T-helper 1 cell treated with Interleukin-12 subunit alpha and Interleukin-12 subunit beta and Interleukin-4 antibody, amounts not matched to agents 30 μg/mL and 1 μg/mL, for 36 hours (primary cell): ENCODE data around the gene CEBPG.

ENCODE experiments used
- H3K27ac Mint-ChIP-seq: one replicate; pipeline ENCODE4 v1.8.0; 2021; ENCODE audit warnings: mild to moderate bottlenecking, mixed read lengths
- H3K27me3 Mint-ChIP-seq: one replicate; pipeline ENCODE4 v1.8.0; 2021; ENCODE audit warnings: low read depth, mixed read lengths
- H3K36me3 Mint-ChIP-seq: one replicate; pipeline ENCODE4 v1.8.0; 2021; ENCODE audit warnings: low read depth, mixed read lengths
- H3K4me1 Mint-ChIP-seq: one replicate; pipeline ENCODE4 v1.8.0; 2021; ENCODE audit warnings: low read depth, mixed read lengths
- H3K4me3 Mint-ChIP-seq: one replicate; pipeline ENCODE4 v1.8.0; 2021; ENCODE audit warnings: mild to moderate bottlenecking, moderate library complexity, mixed read lengths
- H3K9me3 Mint-ChIP-seq: one replicate; pipeline ENCODE4 v1.8.0; 2021; ENCODE audit warnings: mixed read lengths

Gene CEBPG

DNA sequence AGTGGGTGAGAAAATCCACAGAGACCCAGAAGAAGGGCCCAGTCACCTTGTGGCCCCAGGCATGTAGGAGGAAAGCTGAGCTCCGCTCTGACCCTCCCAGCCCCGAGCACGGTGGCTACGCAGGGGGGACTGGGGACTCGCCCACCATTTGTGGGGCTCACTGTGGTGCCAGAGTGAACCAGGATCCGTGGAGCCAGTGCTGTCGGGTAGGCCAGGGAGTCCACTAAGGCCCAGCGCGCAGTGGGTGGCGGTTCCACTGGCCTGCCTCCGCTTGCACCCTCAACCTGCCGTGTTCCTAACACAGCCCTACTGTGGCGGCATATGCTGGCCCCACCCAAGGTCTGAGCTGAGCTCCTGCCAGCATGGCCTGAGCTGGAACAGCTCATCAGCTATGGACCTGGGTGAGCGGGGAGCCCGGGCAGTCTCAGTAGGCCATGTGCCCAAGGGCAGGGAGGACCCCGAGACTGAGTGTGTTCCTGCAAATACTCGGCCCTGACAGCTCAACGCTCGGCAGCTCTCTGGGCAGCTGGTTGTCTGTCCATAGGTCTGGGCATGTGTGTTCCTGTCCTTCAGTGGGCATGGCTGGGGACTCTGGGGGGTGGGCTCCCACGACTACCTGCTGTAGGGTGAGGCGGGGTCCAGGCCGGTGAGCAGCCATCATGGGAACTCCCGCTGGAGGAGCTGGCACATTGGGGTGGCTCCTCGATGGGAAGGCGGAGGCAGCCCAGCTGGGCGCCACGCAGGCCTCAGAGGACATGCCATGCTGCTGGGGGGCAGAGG lies 36.6 kb downstream of the CEBPG start:
- Mint-ChIP-seq H3K4me1 (no peaks in the 10 kb centered on the region), H3K27me3 (no peaks in the 10 kb centered on the region), H3K36me3 (no peaks in the 10 kb centered on the region), H3K9me3 (no peaks in the 10 kb centered on the region), H3K27ac (no peak overlapping the region), H3K4me3 (no peak overlapping the region)

DNA sequence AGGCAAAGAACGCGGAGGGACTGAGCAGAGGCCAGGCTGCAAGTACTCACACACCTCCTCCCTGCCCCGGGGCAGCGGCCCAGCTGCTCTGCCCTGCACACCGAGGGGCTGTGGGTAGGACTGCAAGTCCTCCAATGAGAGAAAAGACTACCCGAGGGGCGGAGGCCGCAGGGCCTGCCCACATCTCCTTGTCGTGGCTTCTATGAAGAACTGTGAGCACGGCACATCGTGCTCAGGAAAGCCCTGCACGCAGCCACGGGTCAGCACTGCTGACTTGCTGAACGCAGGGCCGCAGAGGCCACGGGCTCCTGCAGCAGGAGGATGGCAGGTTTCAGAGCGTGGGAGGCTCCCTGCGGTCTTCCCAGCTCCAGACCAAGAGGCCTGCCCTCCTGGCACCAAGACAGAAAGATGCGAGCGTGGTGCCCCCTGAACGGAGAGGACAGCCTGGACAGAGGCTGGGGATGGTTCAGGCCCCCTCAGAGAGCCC lies 37.4 kb downstream of the CEBPG start:
- Mint-ChIP-seq H3K36me3 (no peaks in the 10 kb centered on the region), H3K4me3 (no peak overlapping the region), H3K27me3 (no peaks in the 10 kb centered on the region), H3K27ac (no peak overlapping the region), H3K4me1 (no peaks in the 10 kb centered on the region), H3K9me3 (no peaks in the 10 kb centered on the region)

DNA sequence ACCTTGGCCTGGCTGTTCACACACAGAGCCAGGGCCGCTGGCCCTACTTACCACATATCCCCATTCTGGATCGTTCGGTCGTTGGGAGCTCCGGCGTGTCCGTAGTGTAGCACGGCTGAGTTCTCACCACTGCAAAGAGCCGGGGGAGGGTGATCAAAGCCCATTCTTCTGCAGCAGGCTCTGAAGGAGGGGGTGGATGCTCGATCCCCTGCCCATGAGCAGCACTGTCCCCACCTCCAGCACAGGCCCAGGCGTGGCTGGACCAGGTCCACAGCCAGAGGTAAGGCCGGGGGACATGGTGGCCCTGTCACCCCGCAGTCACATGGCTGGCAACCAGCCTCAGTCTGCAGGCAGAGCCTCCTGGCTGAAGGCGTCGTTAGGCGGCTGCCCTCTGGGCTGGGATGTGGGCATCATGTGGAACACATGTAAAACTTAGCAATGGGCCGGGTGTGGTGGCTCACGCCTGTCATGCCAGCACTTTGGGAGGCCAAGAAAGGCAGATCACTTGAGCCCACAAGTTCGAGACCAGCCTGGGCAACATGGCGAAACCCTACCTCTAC lies 38.2 kb downstream of the CEBPG start:
- Mint-ChIP-seq H3K4me3 (no peak overlapping the region), H3K36me3 (no peaks in the 10 kb centered on the region), H3K4me1 (peaks cover 4% of the 10 kb centered on the region), H3K9me3 (no peaks in the 10 kb centered on the region), H3K27ac (no peak overlapping the region), H3K27me3 (no peaks in the 10 kb centered on the region)

DNA sequence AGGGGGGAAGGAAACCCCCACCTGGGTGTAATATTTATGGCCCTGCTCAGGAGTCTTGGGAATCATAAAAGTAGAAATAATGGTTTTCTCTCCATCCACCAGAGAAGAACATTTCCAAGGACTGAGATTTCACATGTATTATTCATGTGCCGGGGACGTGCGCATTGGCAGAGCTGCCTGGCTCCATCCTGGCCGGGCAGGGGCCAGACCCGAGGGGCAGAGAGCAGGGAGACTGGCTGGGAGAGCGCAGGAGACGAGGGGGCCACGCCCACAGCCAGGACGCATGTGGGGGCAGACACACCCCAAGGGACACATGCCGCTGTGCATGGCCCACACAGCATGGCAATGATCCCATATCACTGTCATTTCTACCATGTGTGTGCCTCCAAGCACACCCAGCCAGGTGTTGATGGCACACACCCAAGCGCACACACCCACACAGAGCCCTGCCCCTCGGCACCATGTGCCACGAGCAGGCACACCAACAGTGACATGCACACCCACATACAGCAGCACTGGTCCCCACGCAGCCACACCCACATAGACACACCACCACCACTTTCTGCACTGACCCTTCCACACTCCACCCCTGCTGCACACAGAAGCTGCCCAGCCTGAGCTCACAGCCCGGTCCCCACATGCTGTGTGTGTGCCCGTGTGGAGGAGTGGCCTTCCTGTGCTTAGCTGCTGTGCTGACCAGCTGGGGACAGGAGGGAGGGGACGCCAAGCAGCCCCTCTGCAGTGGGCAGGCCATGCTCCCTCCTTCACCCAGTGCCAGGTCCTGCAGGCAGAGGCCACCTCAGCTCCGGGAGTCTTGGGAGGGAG lies 39.3 kb downstream of the CEBPG start:
- H3K4me3 Mint-ChIP-seq = no peak overlapping the region
- peaks cover 4% of the 10 kb centered on the region for H3K4me1 Mint-ChIP-seq
- H3K27me3 Mint-ChIP-seq = no peaks in the 10 kb centered on the region
- no peak overlapping the region for H3K27ac Mint-ChIP-seq
- H3K36me3 Mint-ChIP-seq = no peaks in the 10 kb centered on the region
- H3K9me3 Mint-ChIP-seq = no peaks in the 10 kb centered on the region

DNA sequence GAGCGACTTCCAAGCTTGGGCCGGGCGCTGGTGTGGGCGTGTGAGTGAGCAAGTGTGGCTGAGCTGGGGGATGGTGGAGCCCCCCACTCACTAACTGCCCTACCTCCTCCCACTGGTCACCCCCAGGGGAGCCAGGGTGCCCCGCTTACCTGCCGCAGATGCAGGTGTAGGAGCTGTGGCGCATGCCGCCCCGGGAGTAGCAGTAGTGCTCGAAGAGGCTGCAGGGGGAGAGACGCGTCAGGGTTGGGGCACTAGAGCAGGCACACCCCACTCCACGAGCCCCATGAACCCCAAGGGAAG lies 39.9 kb downstream of the CEBPG start:
- Mint-ChIP-seq H3K4me3 (no peak overlapping the region), H3K36me3 (no peaks in the 10 kb centered on the region), H3K27ac (no peak overlapping the region), H3K9me3 (no peaks in the 10 kb centered on the region), H3K27me3 (no peaks in the 10 kb centered on the region), H3K4me1 (peaks cover 4% of the 10 kb centered on the region)

DNA sequence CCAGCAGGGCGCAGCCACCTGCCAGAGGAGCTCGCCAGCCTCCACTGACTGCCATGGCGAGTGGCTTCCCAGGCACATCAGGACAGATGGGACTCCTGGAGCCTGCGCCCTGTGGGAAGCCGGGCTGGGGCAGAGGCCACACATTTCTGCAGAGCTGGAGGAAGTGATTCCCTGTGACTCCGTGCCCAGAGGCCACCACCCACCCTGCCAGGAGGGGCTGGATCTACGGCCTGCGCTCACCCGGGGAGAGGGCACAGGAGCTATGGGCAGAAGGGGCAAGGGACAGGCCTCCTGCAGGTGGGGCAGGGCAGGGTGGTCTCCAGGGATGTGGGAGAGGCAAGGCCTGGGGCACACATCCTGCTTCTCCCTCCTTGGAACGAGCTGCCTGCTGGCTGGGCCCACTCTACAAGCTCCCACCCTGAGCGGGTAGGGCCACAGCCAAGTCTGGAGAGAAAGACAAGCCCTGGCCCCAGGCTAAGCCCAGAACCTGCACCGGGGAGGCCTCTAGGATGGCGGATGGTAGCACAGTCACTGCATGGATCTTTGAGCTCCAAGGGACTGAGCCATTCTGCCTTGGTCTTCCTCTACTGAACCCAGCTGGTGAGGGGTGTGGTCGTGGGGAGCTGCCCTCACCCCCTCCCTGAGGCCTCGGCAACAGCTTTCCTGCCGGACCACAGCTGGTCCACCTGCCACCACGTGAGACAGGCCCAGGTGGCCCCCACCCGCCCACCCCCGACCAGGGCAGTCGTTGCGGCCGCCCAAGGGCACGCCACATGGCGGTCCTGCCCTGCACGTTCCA lies 40.6 kb downstream of the CEBPG start:
- Mint-ChIP-seq H3K27ac (no peak overlapping the region), H3K4me1 (peaks cover 4% of the 10 kb centered on the region), H3K9me3 (no peaks in the 10 kb centered on the region), H3K36me3 (no peaks in the 10 kb centered on the region), H3K27me3 (no peaks in the 10 kb centered on the region), H3K4me3 (no peak overlapping the region)

DNA sequence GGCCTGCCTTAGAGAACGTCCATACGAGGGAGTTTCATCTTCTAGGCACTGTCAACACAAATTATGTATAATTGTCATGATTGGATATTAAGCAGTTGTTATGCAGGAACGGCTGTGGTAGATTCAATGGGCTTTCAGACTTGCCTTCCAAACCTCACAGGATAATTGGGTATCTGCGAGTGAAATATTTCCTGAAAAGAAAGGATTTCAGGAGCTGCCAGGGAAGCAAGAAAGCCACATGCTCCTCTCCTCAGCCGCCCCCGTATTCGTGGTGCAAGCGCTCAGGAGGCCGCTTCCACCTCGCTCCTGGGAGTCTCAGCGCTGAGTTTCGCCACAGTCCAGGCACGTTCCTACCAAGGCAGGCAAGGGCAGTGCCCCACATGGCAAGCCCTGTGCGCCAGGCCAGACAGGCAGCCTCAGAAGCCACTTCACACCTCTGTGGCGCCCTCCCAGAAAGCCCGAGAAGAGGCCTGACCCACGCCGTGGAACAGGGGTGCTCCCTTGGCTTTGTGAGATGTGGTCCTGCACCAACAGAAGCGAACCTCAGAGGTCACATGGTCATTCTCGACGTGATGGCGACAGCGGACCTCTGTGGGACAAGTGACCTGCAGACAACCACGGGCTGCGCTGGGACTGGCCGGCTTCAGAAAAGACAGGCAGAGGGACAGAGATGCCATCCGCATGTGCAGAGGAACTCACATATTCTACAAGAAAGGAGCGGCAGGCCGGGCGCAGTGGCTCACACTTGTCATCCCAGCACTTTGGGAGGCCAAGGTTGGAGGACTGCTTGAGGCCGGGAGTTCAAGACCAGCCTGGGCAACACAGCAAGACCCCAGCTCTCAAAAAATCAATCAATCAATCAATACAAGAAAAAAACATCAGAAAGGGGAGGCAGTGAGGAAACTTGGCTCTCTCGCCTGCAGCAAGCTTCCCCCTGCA lies 41.4 kb downstream of the CEBPG start:
- Mint-ChIP-seq H3K27ac (no peak overlapping the region), H3K9me3 (no peaks in the 10 kb centered on the region), H3K27me3 (no peaks in the 10 kb centered on the region), H3K4me3 (no peak overlapping the region), H3K4me1 (peaks cover 4% of the 10 kb centered on the region), H3K36me3 (no peaks in the 10 kb centered on the region)

DNA sequence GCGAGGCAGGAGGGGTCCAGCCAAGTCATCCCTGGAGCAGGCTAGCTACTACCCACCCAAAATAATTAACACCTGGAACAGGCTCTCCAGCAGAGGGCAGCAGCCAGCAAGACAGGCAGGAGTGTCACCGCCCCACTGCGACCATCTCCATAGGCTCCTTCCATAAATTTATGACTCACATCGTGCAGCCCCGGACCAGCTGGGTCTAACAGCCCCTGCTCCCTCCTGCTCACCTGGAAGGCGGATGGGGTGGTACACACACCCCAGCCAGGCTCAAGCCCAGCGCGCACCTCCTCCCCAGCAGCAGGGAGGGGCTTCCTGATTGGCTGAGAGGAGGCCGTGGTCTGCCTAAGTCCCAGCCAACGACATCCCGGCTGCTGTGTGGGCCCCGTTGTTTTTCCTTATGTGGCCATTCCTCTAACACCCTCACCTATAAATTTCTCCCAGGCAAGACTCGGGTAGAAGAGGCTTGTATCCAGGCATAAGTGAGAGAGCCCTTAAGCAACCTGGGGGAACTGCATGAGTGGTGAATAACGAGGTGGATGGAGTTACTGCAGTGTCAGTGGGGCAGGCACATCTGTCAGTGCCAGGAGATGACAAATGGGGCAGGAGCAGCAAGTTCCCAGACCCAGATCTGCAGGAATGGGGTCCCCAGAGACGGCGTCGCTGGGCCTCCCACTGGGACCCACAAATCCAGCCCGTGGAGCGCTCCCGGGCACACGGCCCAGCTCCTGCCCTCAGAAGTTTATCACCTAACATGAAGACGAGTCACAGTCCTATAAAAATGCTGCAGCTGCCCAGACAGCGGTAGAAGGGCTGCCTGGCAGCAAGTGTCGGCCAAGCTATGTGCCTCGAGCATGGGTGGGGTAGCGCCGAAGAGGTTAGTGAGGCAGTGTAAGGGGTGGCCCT lies 43.1 kb downstream of the CEBPG start:
- H3K4me1 Mint-ChIP-seq = peaks cover 4% of the 10 kb centered on the region
- H3K4me3 Mint-ChIP-seq = no peak overlapping the region
- H3K27ac Mint-ChIP-seq = no peak overlapping the region
- H3K36me3 Mint-ChIP-seq = no peaks in the 10 kb centered on the region
- H3K27me3 Mint-ChIP-seq = no peaks in the 10 kb centered on the region
- no peaks in the 10 kb centered on the region for H3K9me3 Mint-ChIP-seq

DNA sequence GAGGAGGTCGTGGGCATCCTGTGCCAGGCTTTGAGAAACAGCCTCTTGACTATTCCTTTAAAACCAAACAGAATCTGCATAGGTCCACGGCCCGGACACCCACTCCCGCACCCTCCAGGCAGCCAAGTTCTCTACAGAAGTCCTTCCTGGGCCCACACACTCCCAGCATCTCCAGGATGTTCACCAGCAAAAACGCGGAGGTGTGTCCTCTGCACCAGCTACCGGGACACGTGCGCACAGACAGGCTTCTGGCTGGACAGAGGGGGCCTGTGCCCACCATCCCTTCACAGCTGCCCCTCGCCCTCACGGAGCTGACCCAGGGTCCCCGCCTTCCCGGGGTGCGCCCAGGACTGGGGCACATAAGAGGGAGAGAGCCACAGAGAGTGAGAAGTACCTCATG lies 44.2 kb downstream of the CEBPG start:
- H3K27me3 Mint-ChIP-seq = no peaks in the 10 kb centered on the region
- peaks cover 4% of the 10 kb centered on the region for H3K4me1 Mint-ChIP-seq
- H3K9me3 Mint-ChIP-seq = no peaks in the 10 kb centered on the region

DNA sequence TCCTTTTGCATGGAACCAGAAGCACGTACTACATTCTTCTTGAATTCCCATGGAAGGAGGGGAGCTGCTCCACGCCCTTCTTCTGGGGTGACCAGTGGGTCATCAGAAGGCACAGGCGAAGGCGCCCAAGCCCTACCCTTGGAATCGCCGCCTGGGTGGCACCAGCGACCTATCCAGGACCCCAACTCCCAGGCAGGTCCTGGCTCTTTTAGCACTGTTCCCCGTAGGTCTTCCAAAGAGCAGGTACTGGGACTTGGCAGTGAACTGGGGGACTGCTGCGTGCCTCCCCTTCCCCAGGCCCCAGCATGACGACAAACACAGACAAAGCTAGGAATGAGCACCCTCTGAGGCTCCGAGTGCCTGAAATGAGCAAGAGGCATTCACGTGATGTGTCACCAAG lies 45.0 kb downstream of the CEBPG start:
- H3K27ac Mint-ChIP-seq = no peak overlapping the region
- H3K36me3 Mint-ChIP-seq = no peaks in the 10 kb centered on the region
- H3K4me3 Mint-ChIP-seq = no peak overlapping the region
- no peaks in the 10 kb centered on the region for H3K9me3 Mint-ChIP-seq
- no peaks in the 10 kb centered on the region for H3K27me3 Mint-ChIP-seq
- H3K4me1 Mint-ChIP-seq = peaks cover 4% of the 10 kb centered on the region

More for the DNA sequence above, 44.2 kb downstream of the CEBPG start:
- Mint-ChIP-seq H3K36me3 (no peaks in the 10 kb centered on the region), H3K4me3 (no peak overlapping the region), H3K27ac (no peak overlapping the region)

DNA sequence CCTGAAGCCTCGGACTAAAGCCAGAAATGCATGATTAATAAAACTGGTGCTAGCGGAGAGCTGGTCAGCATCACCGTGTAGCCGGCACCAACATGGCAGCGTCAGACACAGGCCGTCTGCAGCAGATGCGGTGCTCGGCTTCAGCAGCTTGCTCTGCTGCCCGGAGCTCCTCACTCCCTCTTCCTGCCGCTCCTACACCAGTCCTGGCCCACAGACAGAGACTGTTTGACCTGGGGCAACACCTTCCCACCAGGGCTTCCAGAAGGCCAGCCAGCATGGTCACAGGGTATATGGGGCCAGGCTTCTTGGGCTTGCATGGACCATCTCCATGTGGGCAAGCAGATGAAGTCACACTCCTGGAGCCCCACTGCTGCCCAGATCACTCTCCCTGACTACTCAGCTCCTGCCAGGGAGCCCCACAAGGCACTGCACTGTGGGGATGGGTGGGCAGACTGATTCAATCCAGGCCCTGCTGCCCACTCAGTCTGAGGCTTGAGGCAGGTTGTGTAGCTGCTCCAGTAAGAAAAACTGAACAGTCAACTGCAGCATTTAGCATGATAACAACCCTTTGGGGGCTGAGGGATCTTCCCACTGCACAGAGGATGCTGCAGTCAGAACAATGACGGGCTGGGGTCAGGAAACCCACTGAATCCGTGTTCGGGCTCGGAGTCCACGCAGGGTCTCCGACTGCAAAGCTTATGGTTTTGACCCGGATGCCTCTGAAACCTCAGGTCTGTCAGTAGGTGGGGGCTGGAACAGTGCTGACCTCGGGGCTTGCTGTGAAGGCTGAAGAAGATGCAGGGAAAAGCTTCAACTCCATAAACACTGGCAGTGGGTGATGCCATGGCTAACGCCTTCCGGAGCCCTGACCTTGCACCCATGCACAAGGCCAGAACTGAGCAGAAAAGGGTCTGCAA lies 45.6 kb downstream of the CEBPG start:
- H3K36me3 Mint-ChIP-seq = no peaks in the 10 kb centered on the region
- H3K9me3 Mint-ChIP-seq = no peaks in the 10 kb centered on the region
- H3K4me3 Mint-ChIP-seq = no peak overlapping the region
- peaks cover 4% of the 10 kb centered on the region for H3K4me1 Mint-ChIP-seq
- no peak overlapping the region for H3K27ac Mint-ChIP-seq
- H3K27me3 Mint-ChIP-seq = no peaks in the 10 kb centered on the region

DNA sequence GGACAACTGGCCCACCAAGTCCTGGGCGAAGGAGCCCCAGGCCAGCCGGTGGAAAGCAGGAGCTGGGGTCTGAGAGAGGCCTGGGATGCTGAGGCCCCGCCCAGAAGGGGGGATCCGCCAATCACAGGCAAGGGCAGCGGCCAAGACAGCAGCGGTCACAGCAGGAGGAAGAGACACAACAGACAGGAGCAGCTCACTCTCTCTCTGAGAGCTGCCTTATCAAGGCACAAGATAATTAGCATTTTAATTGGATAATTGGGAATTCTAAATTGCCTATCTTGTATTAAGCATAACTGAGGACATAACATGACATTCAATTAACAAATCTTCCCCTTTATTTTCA lies 46.2 kb downstream of the CEBPG start:
- no peaks in the 10 kb centered on the region for H3K9me3 Mint-ChIP-seq
- no peak overlapping the region for H3K4me3 Mint-ChIP-seq
- peaks cover 4% of the 10 kb centered on the region for H3K4me1 Mint-ChIP-seq
- H3K27ac Mint-ChIP-seq = no peak overlapping the region
- H3K27me3 Mint-ChIP-seq = no peaks in the 10 kb centered on the region
- no peaks in the 10 kb centered on the region for H3K36me3 Mint-ChIP-seq
